ENCODE results near the gene EGFL7.

The EGFL7 gene

DNA sequence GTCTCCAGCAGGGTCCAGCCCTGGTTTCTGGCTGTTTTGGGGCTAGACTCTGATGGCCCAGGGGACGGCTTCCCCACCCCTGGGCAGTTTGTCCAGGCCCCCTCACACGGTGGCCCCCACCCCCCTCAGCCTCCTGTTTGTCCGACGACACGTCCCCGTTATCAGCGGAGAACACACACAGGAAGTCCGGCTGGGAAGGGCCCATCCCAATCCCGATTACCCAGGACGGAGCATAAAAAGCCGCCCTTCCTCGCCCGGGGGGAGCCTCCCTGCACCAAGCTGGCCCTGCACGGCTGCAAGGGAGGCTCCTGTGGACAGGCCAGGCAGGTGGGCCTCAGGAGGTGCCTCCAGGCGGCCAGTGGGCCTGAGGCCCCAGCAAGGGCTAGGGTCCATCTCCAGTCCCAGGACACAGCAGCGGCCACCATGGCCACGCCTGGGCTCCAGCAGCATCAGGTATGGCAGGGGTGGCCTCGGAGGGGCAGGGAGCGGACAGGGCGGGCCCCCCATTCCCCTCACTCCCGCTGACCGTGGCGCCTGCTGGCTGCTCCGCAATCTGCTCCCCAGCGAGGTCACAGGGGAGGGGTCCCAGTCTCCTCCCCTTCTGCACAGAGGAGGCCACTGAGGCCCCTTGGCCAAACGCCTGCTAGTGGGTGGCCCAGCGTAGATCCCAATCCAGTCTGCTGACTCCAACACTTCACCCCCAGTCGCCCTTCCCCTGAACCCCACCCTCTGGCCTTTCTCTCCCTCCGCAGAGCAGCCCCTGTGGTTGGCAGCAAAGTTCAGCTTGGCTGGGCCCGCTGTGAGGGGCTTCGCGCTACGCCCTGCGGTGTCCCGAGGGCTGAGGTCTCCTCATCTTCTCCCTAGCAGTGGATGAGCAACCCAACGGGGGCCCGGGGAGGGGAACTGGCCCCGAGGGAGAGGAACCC is at the start of gene EGFL7:
EGFL7 (plus strand) TSS at position 261 of the 926 bp plus-strand sequence. CDS start 5,367 bp downstream, outside the sequence.
- DNase-seq (ENCODE audit: low read depth in 2 of 2): no peak

DNA sequence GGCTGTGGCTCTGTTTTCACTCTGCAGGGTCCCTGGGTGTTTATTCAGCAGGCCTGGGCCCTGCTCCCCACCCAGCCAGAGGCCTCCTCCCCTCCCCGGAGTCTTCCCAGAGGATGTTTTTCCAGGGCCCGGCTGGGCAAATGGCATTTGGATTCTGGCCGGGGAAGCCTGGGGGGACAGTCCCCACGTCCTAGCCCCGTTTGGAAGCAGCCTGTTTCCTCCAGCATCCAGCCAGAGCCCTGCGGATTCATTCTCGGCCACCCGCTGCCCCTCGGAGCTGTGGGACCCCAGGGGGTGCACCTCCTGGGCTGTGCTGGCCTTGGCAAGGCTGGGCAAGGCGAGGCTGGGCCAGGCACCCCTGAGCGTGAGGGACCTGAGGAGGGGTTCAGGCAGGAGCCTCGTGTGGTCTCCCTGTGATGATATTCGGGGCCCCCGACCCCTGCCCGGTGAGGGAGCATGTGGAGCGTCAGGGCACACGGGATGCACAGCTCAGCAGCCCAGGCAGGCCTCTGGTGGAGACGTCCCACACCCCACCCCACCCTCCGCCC is 48.8 kb upstream of the EGFL7 start:
- no peak for DNase-seq (ENCODE audit: low read depth in 2 of 2)

DNA sequence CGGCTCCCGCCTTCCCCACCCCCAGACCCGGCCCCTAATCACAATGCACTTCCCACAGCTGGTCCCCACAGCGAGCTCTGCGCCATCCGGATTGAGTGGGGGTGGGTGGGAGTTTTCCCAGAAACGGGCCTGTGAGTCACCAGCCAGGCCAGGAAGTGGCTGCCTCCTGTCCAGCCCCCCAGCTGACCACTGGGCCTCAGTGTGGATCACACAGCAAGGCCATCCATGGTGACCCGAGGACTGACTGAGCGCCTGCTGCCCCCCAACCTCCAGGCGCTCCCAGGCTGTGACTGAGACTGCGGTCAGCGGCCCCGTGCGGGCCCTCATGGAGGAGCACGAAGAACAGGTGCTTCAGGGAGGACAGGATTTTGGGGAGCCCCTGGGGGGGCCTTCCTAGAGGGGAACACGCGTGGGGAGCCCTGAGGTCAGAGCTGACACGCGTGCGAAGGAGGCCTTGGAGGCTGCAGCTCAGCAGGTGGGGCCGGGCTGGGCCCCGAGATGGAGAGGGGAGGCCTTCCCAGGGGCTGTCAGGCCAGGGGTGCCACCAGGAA is 48.3 kb upstream of the EGFL7 start:
- no peak for DNase-seq (ENCODE audit: low read depth in 2 of 2)

DNA sequence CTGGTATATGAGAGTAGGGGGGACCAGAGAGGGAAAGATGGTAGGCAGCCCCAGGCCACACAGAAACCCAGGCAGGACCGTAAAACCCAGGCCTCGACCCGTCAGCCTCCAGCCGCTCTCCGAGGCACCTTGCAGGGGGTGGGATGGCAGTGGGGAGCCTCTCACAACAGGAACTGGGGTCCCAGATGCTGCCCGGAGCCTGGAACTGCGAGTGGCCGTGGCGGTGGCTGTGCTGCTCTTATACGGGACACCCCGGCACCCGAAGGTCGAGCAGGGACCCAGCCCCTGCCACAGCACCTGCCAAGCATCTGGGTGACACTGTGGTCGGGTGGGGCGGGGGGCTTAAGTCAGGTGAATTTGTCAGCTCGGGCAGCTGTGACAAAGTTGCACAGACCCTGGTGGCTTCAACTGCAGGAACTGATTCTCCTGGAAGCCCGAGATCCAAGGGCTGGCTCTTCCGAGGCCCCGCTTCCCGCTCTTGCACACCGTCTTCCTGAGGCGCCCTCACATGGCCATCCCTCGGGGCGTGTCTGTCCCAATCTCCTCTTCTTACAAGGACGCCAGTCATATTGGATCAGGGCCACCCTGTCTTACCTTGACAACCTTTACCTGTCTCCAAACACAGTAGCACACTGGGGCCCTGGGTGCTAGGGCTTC is 47.6 kb upstream of the EGFL7 start:
- no peak for DNase-seq (ENCODE audit: low read depth in 2 of 2)

DNA sequence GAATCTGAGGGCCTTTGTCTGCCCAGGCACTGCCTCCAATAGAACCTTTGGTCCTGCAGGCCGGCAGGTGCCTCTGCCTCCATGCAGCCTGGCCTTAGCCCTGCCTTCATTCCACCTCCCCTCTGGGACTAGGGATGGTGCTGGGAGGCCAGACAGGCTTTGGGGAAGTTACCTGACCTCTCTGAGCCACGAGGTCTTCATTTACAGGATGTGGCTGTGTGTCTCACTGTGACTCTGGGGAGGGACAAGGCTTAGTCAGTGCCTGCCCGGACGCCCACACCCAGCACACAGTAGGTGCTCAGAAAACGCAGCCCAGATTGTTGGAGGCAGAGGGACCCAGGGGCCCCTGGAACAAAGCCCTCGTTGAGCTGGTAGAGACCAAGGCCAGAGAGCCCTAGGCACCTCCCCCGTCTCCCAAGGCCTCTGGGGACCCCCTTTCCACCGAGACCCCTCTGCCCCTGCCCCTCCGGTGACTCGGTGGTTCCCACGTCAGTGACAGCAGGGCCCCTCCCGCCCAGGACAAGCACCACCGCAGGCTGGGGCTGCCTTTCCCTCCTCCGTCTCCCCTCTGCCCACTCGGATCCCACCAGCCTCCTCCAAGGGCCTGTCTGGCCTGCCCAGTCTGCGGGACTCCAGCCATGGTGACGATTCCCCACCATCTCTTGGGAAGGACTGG is 46.9 kb upstream of the EGFL7 start:
- no peak for DNase-seq (ENCODE audit: low read depth in 2 of 2)

DNA sequence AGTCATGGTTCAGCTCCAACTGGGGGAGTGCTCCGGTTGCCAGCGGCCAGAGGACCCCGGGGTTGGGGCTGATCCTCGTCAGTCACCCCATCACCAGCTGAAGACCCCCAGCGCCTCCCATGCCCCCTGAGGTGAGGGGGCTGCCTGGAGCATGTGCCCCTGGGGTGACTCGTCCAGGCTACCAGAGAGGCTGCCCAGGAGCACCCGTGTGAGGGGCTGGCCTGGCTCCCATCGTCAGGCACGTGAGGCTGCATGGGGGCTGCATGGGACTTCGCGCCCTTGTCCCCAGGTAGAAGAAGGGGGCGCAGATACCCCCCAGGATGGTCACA is 46.4 kb upstream of the EGFL7 start:
- DNase-seq (ENCODE audit: low read depth in 2 of 2): no peak

DNA sequence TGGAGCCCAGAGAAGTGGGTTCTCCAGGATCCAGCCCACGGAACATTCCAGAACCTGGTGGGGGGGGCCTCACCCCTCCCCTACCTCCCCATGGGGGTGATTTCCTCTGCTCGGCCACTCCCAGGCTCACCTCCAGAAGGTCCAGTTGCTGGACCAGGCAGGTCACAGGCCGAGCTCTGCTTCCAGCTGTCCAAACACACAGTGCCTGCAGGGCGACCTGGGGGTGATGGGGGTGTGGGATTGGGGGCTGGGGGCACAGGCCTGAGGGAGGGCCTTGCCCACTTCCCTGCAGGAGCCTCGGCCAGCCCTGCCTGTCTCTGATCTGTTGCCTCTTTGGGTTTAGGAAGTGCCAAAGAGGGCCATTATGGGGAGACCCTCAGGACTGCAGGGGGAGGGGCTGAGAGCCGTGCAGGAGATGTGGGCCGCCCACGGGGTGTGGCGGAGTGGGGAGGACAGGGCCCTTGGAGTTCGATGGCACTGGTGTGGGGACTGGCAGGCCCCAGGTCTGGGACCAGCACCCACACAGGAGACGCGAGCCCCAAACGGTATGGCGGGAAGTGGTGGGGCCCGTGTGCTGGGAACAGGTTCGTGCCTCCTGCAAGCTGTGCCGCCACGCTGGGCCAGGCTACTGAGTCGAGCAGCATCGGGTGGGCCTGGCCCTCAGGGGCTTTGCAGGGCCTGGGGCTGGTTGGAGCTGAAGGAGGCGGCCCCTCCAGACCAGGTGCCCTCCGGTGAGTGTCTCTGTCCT is 45.6 kb upstream of the EGFL7 start:
- no peak for DNase-seq (ENCODE audit: low read depth in 2 of 2)

DNA sequence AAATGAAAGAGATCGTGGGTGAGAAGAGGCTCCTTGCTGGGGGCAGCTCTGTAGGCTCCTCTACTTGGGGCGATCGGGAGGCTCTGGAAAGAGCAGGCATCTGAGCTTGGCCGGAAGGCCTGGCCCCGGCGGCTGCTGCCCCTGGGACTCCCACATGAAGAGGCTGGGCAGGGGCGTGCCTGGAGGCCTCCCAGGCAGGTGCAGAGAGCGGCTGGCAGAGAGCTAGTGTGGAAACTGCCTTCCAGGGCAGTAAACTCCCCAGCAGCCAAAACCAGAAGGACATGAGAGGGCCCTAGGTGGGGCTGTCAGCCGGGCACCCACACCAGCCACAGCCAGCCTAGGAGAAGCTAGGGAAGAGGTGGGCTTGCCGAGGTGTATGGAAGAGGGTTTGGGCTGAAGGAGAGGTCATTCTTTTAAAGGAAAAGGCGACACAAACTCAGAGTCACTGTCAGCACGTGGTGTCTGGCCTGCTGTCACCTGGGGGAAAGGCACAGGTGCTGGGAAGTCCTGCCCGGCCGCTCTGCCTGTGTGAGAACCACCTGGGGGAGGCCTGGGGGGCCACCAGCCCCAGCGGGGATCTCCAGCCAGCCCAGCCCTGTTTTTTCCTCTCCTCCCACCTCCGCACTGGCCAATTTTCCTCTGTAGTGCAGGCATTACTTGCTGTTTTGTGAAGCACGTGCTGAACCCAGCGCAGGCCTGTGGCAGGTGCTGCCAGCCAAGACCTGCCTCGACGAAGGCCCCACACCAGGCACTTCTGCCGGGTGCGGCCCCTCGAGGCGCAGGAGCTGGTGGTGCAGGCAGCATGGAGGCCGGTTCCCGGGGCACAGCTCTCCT is 44.8 kb upstream of the EGFL7 start:
- no peak for DNase-seq (ENCODE audit: low read depth in 2 of 2)

DNA sequence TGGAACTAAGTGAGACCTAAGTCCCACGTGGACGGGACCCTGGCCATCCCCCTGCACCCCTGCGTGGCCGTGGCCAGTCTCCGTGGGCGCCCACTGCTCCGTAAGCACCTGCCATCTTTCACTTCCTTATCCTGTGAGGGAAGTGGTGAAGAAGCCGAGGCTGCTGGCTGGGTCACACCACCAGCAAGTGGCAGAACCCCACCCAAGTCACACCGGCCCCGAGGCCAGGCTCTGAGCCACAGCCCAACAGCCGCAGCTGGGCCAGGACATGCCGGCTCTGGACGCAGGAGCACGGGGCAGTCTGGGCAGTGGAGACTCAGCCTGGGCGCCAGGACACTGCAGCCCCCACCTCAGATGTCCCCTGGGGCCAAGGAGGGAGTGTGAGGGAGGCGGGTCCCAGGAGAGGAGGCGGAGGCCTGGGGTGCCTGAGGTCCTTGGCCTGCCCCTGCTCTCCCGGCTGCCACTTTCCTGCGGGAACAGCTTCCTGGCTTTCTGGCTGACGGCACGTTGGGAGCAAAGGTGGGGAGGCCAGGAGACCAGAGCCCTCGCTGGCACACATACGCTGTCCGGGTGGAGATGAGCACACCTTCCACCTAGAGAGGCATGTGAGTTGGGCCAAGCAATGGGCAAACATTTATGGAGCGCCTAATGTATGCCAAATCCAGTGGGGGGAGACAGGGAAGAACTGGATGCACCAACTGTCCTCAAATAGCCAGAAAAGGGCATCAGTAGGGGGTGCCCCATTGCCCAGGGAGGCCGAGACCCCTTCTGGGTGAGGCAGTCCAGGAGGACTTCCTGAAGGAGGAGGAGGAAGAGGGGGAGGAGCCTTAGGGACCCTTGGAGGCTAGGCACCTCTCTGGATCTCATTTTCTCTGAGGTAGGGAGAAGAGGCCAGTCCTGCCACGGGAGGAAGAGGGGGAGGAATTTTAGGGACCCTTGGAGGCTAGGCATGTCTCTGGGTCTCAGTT is 43.9 kb upstream of the EGFL7 start:
- DNase-seq (ENCODE audit: low read depth in 2 of 2): no peak

DNA sequence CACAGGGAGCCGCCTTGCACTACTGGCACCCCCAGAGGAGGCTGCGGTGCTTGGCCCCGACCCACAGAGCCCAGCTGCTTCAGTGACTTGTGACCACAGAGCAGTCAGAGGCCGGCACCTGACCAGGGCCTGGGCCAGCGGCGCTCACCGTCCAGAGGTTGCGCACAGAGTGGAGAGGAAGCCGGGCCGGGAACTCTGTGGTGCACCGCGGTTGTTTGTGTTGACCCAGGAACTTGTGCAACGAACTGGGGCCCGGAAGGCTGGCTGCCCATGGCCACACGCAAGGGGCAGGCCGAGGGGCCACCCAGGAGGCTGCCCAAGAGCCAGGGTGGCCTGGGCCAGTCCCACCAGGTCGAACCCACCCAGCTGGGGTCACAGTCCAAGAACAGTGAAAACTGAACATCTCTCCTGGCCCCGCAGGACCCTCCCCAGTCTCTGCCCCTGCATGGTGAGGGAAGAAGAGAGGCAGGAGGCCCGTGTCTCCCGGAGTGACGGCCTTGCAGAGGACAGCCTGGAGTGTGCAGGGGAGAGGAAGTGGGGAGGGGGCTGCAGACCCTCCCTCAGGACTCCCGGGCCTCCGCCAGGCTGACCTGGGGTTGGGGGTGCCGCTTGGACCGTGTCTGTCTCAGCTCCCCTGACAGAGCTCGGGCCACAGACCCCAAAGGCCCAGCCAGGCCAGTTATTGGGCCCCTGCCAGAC is 42.8 kb upstream of the EGFL7 start:
- DNase-seq (ENCODE audit: low read depth in 2 of 2): no peak

DNA sequence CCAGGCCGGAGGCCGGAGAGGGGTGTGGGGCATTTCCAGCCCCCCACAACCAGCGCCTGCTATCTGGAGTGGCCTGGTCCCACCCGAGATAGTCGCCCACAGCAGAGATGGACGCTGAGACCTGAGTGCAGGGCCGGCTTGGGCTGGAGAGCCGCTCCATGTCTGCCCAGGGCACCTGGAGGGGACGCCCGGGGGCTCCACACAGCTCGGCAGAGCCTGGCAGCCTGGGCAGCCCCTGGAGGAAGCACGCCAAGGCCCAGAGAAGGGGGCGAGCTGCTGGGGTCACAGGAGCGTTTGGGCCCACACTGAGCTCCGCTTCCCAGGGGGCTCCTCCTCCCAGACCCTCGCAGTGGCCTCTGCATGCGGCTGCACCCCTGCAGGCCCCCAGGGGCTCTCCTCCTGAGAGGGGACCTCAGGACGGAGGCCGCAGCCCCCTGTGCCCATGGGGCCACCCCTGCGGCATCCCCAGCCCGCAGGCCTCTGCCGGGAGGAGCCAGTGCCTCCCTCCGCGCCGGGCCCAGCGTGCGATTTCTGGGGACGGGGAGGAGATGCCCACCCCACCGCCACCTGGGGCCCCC is 42.2 kb upstream of the EGFL7 start:
- DNase-seq (ENCODE audit: low read depth in 2 of 2): no peak

DNA sequence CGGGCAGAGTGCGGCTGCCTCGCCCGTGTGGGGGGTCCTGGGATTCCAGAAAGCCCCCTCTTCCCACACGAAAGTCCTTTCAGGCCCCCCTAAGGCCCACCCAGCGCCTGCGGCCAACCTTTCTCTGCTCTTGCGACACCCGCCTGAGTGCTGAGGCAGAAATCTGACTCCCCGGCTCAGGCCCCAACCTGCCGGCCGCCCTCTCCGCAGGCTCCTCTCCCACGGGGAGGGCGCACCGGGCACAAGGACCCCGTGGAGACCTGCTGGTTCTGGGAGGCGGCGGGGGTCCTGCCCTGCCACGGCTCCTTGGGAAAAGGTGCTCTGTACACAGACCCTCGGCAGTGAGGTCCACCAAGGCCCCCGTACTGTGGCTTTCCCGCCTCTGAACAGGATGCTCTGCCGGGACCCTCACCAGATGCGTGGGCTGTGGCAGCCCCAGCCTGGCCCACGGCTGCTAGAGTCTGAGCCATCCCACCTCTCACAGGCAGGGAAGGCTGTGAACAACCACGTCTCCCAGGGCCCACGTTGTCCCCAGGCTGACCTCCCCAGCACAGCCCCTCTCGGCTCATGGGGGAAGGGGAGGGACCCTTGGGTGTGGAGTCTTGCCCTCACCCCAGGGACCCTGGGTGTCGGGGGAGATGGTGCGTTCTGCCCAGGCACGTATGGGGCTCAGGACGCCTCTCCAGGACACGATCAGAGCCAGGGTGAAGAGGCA is 41.5 kb upstream of the EGFL7 start:
- DNase-seq (ENCODE audit: low read depth in 2 of 2): no peak

DNA sequence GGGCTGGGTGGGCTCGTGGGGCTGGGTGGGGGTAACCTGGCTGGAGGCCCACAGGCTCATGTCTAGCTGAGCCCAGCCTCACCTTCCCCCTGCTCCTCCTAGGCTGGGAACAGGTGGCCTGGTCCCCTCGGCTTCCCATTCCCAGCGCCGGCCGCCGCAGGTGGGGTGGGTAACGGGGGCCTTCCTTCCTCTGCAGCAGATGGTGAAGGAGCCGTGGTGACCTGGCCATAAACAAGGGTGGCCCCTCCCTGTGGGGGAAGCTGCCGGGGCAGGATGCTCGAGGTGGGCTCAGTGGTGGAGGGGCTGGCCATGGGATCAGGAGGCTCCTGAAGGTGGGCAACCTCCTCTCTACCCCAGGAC is 41.0 kb upstream of the EGFL7 start:
- no peak for DNase-seq (ENCODE audit: low read depth in 2 of 2)

DNA sequence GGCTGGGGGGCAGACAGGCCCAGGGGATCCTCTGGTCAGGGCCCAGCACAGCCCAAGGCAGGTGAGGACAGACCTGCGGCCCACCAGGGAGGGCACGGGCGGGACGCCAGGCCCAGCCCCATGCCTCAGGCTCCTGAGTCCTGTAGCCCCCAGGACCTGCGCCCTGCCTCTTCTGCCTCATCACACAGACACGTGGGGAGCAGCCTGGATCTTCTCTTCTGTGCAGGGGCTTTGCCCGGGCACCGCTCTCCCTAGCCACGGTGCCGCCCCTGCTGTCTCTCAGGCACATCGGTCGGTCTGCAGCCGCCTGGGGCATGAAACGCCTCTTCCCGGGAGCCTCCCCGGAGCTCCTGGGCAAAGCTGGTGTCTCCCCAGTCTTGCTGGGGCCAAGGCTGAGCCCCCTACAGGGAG is 40.2 kb upstream of the EGFL7 start:
- DNase-seq (ENCODE audit: low read depth in 2 of 2): no peak

DNA sequence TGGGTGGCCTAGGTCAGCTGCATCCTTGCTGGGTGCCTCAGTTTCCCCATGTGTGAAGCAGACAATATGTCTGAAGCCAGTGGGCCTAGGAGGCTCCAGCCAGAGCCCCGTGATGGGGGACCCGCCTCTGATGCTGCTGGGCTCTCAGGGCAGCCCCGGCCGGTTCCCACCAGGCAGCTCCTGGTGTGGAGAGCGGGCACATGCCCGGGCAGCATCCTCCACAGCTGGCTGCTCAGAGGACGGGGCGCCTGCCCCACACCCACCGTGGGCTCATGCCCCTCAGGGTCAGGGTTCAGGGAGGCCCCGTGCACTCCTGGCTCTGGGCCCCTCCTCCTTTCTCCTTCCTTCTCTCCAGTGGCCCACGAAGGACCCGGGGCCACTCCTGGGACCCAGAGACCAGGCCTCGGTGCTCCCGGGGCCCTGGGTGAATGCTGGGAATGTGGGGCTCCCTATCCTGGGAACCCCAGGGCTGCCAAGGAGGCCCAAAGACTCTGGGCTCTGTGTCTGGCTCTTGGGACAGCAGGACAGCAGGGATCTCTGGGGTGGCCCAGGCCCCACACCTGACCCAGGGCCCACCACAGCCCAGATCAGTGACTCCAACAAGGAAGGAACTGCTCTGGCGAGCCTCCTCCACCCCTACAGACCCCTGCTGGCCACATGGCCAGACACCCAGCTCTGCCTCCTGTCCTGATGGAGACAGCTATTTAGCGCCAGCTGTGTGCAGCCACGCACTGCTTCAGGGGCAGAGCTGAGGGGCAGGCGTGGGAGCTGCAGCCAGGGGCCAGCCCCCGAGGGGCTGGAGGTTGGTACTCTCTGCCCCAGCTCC is 39.5 kb upstream of the EGFL7 start:
- DNase-seq (ENCODE audit: low read depth in 2 of 2): no peak

DNA sequence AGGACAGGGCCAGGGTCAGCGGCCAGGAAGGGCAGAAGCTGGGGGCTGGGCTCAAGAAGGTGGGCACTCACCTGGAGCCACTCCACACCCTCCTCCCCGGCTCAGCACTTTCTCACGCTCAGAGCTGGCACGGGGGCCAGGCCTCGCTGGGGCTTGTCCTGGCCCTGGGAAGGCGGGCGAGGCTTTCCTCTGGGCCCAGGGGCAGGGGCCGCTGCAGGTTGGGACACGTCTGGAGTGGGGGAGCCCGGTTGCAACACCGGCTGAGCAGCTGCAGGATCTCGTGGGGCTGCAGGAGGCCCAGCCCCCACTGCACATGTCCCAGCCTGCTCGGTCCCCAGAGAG is 38.9 kb upstream of the EGFL7 start:
- no peak for DNase-seq (ENCODE audit: low read depth in 2 of 2)

Data from stimulated activated CD4-positive, alpha-beta T cell treated with anti-CD3 and anti-CD28 coated beads, Interleukin-15, amount 100 ng/mL, for 48 hours (primary cell).